ENCODE results near the gene TMEM168.

DNA sequence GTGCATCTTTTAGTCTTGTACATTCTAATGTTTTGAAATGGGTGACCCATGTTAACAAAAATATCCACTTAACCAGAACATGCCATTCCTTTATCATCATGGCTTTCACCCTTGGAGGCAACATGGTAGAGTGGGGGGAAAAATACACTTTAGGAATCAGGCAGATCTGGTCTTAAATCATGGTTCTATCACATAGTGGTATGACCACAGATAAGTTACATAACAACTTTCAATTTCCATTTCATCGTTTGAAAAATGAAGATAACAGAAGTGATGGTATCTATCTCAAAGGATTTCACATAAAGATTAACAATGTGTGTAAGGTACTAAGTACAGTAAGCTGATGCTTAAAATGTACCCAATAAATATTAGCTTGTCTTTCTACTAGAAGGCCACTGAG, 19.0 kb downstream of the TMEM168 start:
- TF ChIP-seq, protein P1, sequence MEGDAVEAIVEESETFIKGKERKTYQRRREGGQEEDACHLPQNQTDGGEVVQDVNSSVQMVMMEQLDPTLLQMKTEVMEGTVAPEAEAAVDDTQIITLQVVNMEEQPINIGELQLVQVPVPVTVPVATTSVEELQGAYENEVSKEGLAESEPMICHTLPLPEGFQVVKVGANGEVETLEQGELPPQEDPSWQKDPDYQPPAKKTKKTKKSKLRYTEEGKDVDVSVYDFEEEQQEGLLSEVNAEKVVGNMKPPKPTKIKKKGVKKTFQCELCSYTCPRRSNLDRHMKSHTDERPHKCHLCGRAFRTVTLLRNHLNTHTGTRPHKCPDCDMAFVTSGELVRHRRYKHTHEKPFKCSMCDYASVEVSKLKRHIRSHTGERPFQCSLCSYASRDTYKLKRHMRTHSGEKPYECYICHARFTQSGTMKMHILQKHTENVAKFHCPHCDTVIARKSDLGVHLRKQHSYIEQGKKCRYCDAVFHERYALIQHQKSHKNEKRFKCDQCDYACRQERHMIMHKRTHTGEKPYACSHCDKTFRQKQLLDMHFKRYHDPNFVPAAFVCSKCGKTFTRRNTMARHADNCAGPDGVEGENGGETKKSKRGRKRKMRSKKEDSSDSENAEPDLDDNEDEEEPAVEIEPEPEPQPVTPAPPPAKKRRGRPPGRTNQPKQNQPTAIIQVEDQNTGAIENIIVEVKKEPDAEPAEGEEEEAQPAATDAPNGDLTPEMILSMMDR (optimal IDR thresholded peaks at IDR 0.05 in 1 of 3, IDR thresholded peaks at IDR 0.05 in 1 of 3, conservative IDR thresholded peaks at IDR 0.05 in 1 of 3; ENCODE audit: extremely low read depth in 1 of 3, insufficient read depth in 2 of 3, low read length in 3 of 3) = no peak
- no peak for TF ChIP-seq EZH2 (IDR thresholded peaks at IDR 0.05; ENCODE audit: low read length)
